ENCODE measurements around the gene NUP62.

DNA sequence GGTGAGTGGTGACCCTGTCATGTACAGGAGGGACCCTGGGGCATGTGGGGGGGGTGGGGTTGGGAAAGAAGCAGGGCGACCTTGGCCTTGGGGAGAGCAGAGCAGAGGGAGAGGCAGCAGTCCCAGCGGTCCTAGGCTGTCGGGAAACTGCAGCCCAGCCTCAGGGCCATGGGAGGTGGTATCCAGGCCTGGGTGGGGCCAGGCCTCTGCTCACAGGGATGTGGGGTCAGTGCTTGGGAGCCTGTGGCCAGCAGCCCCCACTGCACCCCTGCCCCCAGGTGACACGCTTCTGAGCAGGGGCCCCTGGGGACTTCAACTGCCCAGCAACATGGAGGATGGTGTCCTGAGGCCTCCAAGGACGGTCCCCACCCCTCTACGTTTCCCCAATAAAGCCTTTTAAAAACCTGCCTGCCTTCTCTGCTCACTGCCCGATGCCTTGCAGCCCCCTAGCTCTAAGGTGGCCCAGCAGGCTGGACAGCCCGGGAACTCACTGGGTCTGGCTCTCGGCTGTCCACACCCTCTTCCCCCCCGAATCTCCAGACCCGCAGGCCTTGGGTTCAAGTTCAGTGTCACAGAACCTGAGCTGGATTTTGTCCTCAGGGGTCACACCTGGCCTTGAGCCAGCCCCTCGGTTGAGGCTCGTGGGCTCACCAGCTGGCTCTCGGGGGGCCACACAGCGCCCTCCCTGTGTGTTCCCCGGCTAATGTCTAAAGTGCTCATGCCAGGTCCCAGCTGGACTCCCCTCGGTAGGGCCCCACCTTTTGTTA is 68.8 kb downstream of the NUP62 start:
- TF ChIP-seq, protein P1, sequence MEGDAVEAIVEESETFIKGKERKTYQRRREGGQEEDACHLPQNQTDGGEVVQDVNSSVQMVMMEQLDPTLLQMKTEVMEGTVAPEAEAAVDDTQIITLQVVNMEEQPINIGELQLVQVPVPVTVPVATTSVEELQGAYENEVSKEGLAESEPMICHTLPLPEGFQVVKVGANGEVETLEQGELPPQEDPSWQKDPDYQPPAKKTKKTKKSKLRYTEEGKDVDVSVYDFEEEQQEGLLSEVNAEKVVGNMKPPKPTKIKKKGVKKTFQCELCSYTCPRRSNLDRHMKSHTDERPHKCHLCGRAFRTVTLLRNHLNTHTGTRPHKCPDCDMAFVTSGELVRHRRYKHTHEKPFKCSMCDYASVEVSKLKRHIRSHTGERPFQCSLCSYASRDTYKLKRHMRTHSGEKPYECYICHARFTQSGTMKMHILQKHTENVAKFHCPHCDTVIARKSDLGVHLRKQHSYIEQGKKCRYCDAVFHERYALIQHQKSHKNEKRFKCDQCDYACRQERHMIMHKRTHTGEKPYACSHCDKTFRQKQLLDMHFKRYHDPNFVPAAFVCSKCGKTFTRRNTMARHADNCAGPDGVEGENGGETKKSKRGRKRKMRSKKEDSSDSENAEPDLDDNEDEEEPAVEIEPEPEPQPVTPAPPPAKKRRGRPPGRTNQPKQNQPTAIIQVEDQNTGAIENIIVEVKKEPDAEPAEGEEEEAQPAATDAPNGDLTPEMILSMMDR (optimal IDR thresholded peaks at IDR 0.05 in 1 of 3, IDR thresholded peaks at IDR 0.05 in 1 of 3, conservative IDR thresholded peaks at IDR 0.05 in 1 of 3; ENCODE audit: extremely low read depth in 1 of 3, insufficient read depth in 2 of 3, low read length in 3 of 3) = no peak
- TF ChIP-seq EZH2 (IDR thresholded peaks at IDR 0.05; ENCODE audit: low read length) = no peak

Measured in keratinocyte (primary cell).